ENCODE data around the gene TNP2. TPM values are rescaled to one million over a fixed set of nuclear protein-coding genes. Genes with fewer than 3 reads are reported as not detected.
A peak's percentile ranks its signal among the peaks of the same experiment; 100 is the strongest.

Gene TNP2
- total RNA-seq, 3 donors from 2014 or later (not counting 1 experiment from before 2014, with no cell fraction given), result not detected

DNA sequence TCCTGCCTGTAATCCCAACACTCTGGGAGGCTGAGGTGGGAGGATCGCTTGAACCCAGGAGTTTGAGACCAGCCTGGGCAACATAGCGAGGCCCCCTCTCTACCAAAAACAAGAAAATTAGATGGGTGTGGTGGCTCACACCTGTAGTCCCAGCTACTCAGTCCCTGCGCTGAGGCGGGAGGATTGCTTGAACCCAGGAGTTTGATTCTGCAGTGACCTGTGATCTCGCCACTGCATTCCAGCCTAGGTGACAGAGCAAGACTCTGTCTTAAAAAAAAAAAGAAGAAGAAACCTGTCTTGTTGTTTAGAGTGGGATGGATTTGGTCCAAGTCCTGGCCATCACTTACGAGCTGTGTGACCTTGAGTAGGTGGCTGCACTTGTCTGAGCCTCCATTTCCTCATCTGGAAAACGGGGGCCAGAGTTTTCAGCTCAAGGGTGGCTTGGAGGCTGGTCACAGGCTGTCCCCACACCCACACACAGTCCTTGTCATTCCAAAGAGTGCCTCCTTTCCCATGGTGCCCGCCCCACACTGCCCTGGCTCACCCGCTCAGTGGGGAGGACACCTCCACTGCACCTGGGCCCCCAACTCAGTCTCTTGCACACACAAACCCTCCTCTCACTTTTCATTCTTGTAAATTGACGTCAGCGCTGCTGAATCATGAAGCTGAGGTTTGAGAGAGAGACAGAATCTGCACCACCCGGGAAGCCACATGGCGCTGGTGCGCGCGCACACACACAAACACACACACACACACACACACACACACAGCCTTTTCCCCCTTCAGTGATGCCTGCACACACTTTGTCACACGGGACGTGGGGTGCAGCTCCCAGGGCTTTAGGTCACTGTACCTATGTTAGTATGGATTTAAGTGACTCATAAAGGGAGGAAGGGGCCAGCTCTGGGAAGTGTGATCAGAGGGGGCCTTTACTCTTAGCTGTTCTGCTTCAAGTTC is 17.3 kb downstream of the TNP2 start:
- TF ChIP-seq, protein P1, sequence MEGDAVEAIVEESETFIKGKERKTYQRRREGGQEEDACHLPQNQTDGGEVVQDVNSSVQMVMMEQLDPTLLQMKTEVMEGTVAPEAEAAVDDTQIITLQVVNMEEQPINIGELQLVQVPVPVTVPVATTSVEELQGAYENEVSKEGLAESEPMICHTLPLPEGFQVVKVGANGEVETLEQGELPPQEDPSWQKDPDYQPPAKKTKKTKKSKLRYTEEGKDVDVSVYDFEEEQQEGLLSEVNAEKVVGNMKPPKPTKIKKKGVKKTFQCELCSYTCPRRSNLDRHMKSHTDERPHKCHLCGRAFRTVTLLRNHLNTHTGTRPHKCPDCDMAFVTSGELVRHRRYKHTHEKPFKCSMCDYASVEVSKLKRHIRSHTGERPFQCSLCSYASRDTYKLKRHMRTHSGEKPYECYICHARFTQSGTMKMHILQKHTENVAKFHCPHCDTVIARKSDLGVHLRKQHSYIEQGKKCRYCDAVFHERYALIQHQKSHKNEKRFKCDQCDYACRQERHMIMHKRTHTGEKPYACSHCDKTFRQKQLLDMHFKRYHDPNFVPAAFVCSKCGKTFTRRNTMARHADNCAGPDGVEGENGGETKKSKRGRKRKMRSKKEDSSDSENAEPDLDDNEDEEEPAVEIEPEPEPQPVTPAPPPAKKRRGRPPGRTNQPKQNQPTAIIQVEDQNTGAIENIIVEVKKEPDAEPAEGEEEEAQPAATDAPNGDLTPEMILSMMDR (IDR thresholded peaks at IDR 0.05), result no peak
- H3K36me3 Mint-ChIP-seq, result no peaks in the 10 kb centered on the region
- no peaks in the 10 kb centered on the region for H3K9me3 ChIP-seq (ENCODE audit: control insufficient read depth, insufficient read depth, low read length)
- H3K9me3 Mint-ChIP-seq, result no peaks in the 10 kb centered on the region
- no peaks in the 10 kb centered on the region for H3K27me3 ChIP-seq (ENCODE audit: control insufficient read depth, insufficient read depth, low read length)
- DNase-seq (peak; percentile 69 to 90), ATAC-seq (peak; percentile 19 to 24 (median 23))
- H3K4me3 ChIP-seq (ENCODE audit: low read length), result no peak overlapping the region
- H3K36me3 ChIP-seq (ENCODE audit: control insufficient read depth, insufficient read depth, low read length), result peaks cover 5% of the 10 kb centered on the region
- peak overlapping the region; percentile 49 for H3K27ac ChIP-seq (ENCODE audit: low read length)
- peak overlapping the region; percentile 89 to 97 for H3K27ac Mint-ChIP-seq
- H3K4me1 Mint-ChIP-seq, result peaks cover 29 to 49% of the 10 kb centered on the region in 2 donors
- H3K27me3 Mint-ChIP-seq (ENCODE audit: low read depth in 2 of 2), result no peaks in the 10 kb centered on the region
- intact Hi-C loops (cut with micrococcal nuclease), result loop anchor here (1.0 to 10.0 kb wide), 4 partner anchors 17 to 310 kb away; no protein-coding TSS in a partner anchor
- peaks cover 39% of the 10 kb centered on the region for H3K4me1 ChIP-seq (ENCODE audit: control insufficient read depth, insufficient read depth, low read length)
- 35% methylated on average over 13 of the region's 18 CpGs for WGBS (ENCODE audit: insufficient coverage)
- H3K4me3 Mint-ChIP-seq, result peak overlapping the region; percentile 83

DNA sequence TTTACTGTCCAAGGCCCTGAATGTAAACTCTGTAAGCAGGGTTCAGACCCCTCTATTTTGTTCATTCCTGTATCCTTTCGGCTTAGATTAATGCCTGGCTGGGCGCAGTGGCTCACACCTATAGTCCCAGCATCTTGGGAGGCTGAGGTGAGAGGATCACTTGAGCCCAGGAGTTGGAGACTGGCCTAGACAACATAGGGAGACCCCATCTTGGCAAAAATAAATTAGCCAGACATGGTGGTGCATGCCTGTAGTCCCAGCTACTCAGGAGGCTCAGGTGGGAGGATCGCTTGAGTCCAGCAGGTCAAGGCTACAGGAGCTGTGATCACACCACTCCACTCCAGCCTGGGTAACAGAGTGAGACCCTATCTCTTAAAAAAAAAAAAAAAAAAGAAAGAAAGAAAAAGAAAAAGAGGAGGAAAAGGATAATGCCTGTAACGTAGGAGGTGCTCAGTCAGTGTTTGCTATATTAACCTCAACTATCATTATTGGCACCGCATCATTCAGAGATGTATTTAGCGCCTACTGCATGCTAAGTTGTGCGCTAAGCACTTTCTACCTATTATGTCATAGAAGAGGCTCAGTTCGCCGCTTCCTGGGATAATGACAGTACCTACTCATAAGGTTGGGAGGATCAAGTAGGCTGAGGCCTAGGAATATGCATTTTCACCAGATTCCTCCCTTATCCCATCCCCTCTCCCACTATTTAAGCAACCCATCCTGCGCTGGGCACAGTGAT is 18.2 kb downstream of the TNP2 start:
- H3K4me3 Mint-ChIP-seq, result peak overlapping the region; percentile 58
- 86% methylated on average over 7 of the region's 10 CpGs for WGBS (ENCODE audit: insufficient coverage)
- TF ChIP-seq, protein P1 (IDR thresholded peaks at IDR 0.05), result no peak
- peaks cover 5% of the 10 kb centered on the region for H3K36me3 ChIP-seq (ENCODE audit: control insufficient read depth, insufficient read depth, low read length)
- no peaks in the 10 kb centered on the region for H3K27me3 Mint-ChIP-seq (ENCODE audit: low read depth in 2 of 2)
- no peaks in the 10 kb centered on the region for H3K27me3 ChIP-seq (ENCODE audit: control insufficient read depth, insufficient read depth, low read length)
- DNase-seq (no peak), ATAC-seq (no peak)
- peaks cover 45% of the 10 kb centered on the region for H3K4me1 ChIP-seq (ENCODE audit: control insufficient read depth, insufficient read depth, low read length)
- H3K9me3 Mint-ChIP-seq, result no peaks in the 10 kb centered on the region
- H3K27ac Mint-ChIP-seq, result peak overlapping the region; percentile 65 to 97
- H3K9me3 ChIP-seq (ENCODE audit: control insufficient read depth, insufficient read depth, low read length), result no peaks in the 10 kb centered on the region
- H3K36me3 Mint-ChIP-seq, result no peaks in the 10 kb centered on the region
- H3K4me3 ChIP-seq (ENCODE audit: low read length), result no peak overlapping the region
- intact Hi-C loops (cut with micrococcal nuclease), result loop anchor here (5.0 to 10.0 kb wide), 2 partner anchors 136 to 311 kb away; no protein-coding TSS in a partner anchor
- H3K4me1 Mint-ChIP-seq, result peaks cover 29 to 47% of the 10 kb centered on the region in 2 donors
- H3K27ac ChIP-seq (ENCODE audit: low read length), result no peak overlapping the region

DNA sequence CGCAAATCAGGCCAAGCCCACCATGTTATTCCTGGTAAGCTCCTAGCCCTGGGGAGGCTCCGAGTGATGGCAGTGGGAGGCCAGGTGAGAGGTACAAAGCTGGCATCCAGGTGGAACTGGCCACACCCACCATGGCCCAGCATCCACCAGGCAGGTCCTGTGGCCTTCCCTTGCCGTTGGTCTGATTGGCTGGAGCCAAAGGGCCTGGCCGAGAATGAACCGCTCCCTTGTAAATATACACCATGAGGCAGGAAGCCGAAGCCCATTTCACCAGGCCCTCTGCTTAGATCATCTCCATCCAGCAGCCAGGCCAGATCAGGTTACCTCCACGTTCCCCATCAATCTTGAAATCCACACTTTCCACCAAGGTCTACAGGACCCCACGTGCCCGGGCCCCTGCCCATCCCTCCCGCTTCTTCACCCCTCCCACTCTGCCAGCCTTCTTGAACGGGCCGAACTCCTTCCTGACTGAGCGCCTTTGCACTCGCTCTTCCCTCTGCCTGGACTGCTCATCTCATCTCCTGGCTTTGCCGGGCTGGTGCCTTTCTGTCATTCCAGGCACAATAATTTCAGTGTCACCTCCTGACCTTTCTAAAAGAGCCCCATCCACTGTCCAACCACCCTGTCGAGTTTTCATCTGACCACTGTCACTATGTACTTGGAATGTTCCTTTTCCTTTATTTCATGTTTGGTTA is 18.9 kb downstream of the TNP2 start:
- DNase-seq (no peak), ATAC-seq (no peak)
- peaks cover 32 to 55% of the 10 kb centered on the region in 2 donors for H3K4me1 Mint-ChIP-seq
- Histone ChIP-seq H3K27ac (ENCODE audit: low read length) (no peak overlapping the region), H3K36me3 (ENCODE audit: control insufficient read depth, insufficient read depth, low read length) (peaks cover 5% of the 10 kb centered on the region), H3K9me3 (ENCODE audit: control insufficient read depth, insufficient read depth, low read length) (no peaks in the 10 kb centered on the region), H3K4me1 (ENCODE audit: control insufficient read depth, insufficient read depth, low read length) (peaks cover 47% of the 10 kb centered on the region), H3K4me3 (ENCODE audit: low read length) (no peak overlapping the region), H3K27me3 (ENCODE audit: control insufficient read depth, insufficient read depth, low read length) (no peaks in the 10 kb centered on the region)
- 93% methylated on average over 16 of the region's 16 CpGs for WGBS (ENCODE audit: insufficient coverage)
- no peak overlapping the region for H3K4me3 Mint-ChIP-seq
- H3K27ac Mint-ChIP-seq, result peak overlapping the region; percentile 25 to 65
- H3K9me3 Mint-ChIP-seq, result no peaks in the 10 kb centered on the region
- intact Hi-C loops (cut with micrococcal nuclease), result loop anchor here (5.0 to 10.0 kb wide), 2 partner anchors 135 to 312 kb away; no protein-coding TSS in a partner anchor
- no peaks in the 10 kb centered on the region for H3K27me3 Mint-ChIP-seq (ENCODE audit: low read depth in 2 of 2)
- TF ChIP-seq, protein P1 (IDR thresholded peaks at IDR 0.05), result no peak
- no peaks in the 10 kb centered on the region for H3K36me3 Mint-ChIP-seq
